Peyer's patch (tissue), 4 donors: ENCODE results near the gene PODXL2.

Experiments
- CTCF ChIP-seq, 6 experiments: fragments of 450-650 bp in 4 of 6; fragments of 200-600 bp in 2 of 6; sonication (generic) in 1 of 6; IDR thresholded peaks; one replicate each; pipeline ENCODE4 v1.5.1; 2017 to 2019; ENCODE audit warnings: antibody characterized with exemption in 6 of 6, mild to moderate bottlenecking in 3 of 6, moderate library complexity in 1 of 6
- POLR2A ChIP-seq, 2 donors: fragments of 450-650 bp; IDR thresholded peaks; one replicate each; pipeline ENCODE4 v1.5.1; 2017; ENCODE audit warnings: antibody characterized with exemption in 2 of 2, mild to moderate bottlenecking in 2 of 2, moderate library complexity in 2 of 2

GRCh38 chr3:127614928-127615589 lies 13.9 kb upstream of the PODXL2 start:
- no peak for TF ChIP-seq CTCF (IDR thresholded peaks at IDR 0.05)
- TF ChIP-seq POLR2A (IDR thresholded peaks at IDR 0.05), result no peak
